ENCODE measurements around the gene SMAD6. TPM values are rescaled to one million over a fixed set of nuclear protein-coding genes. Genes with fewer than 3 reads are reported as not detected.
A peak's percentile ranks its signal among the peaks of the same experiment; 100 is the strongest.

SMAD6 gene
- total and polyA plus RNA-seq, 2 of the 4 experiments (the other 2 are of a cell fraction), result 4.8 to 8.5 TPM

DNA sequence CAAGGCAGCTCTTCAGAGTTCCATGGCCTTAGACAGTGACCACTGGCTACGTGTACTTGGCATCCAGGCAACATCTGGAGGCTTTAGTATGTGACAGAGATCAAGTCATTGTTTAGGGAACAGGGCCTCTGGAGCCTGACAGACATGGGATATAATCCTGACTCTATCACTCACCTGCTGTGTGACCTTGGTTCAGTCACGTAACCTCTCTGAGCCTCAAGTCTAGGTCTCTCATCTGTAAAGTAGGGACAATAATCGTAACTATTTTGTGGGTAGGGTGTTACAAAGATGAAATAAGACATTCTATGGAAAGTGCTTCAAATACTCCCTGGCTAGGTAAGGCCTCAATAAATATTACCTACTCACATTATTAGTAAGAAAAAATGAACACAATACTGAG lies 114.2 kb downstream of the SMAD6 start (continued):
- TF ChIP-seq BHLHE40 (IDR thresholded peaks at IDR 0.05; ENCODE audit: low read depth, low read length) (no peak), POLR2A (IDR thresholded peaks at IDR 0.05; ENCODE audit: low read depth, low read length) (no peak)
- TF ChIP-seq, protein P1, sequence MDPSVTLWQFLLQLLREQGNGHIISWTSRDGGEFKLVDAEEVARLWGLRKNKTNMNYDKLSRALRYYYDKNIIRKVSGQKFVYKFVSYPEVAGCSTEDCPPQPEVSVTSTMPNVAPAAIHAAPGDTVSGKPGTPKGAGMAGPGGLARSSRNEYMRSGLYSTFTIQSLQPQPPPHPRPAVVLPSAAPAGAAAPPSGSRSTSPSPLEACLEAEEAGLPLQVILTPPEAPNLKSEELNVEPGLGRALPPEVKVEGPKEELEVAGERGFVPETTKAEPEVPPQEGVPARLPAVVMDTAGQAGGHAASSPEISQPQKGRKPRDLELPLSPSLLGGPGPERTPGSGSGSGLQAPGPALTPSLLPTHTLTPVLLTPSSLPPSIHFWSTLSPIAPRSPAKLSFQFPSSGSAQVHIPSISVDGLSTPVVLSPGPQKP (IDR thresholded peaks at IDR 0.05; ENCODE audit: borderline replicate concordance, low read depth, low read length), result no peak

DNA sequence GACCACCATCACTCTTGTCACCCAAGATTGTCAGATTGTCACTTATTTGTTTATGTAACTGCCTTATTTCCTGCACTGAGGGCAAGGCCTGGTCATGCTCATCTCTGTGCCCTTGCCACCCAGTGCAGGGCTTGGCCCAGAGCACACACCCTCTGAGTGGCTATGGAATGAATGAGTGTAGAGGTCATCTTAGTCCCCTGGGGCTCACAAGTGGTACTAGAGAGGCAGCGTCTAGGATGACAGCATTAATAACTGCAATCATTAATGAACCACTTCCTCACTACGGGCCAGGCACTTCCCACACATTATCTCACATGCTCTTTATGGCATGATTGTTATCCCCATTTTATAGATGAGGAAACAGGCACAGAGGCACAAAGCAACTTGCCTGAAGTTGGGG lies 117.0 kb downstream of the SMAD6 start:
- H4K91ac ChIP-seq (ENCODE audit: insufficient read depth, low read depth, low read length), result no peak overlapping the region
- H3K4me2 ChIP-seq (ENCODE audit: low read depth, low read length), result no peak overlapping the region
- no peak overlapping the region for H2AK9ac ChIP-seq (replicated peaks; ENCODE audit: low read depth, low read length, poor library complexity)
- no peaks in the 10 kb centered on the region for H3K27me3 ChIP-seq (ENCODE audit: control insufficient read depth, insufficient read depth, low read length)
- H3K79me1 ChIP-seq (ENCODE audit: low read depth in 1 of 2, low read length in 2 of 2), result no peaks in the 10 kb centered on the region
- H3K4ac ChIP-seq (ENCODE audit: low read depth, low read length), result 0 out of 2 replicates have a peak overlapping the region, but pooled peaks have one; percentile 9
- H3K14ac ChIP-seq (replicated peaks; ENCODE audit: low read depth, low read length), result no peak overlapping the region; the same call in 1 of the 2 replicates
- H3K4me1 ChIP-seq (ENCODE audit: control insufficient read depth, insufficient read depth, low read length), result peaks cover 2% of the 10 kb centered on the region
- no CpG with 5 or more reads among the region's 2 CpGs for WGBS, 2 experiments (ENCODE audit: extremely low coverage in 2 of 2, insufficient read length in 1 of 2)
- peak overlapping the region; percentile 35; the same call in 1 of the 2 replicates for H2AK5ac ChIP-seq (ENCODE audit: low read depth, low read length)
- H3K18ac ChIP-seq (ENCODE audit: low read depth, low read length), result no peak overlapping the region
- intact Hi-C loops (cut with micrococcal nuclease), result no loop called here
- no peak for ATAC-seq (ENCODE audit: low read depth)
- no peak overlapping the region for H3K27ac ChIP-seq (ENCODE audit: insufficient read depth, low read length)
- no peak overlapping the region for H2AFZ ChIP-seq (replicated peaks; ENCODE audit: low read length, poor library complexity)
- no peak overlapping the region for H2BK20ac ChIP-seq (ENCODE audit: low read depth, low read length)
- no peak overlapping the region for H3K23ac ChIP-seq (ENCODE audit: low read depth, low read length)
- ChIA-PET POLR2A (ENCODE audit: unreplicated experiment) (no interaction called here), CTCF (no interaction called here)
- no TSS peak for BruUV-seq (replicated peaks)
- dilution Hi-C loops (cut with HindIII; ENCODE audit: low sequenced_read_pairs, unreplicated experiment), result no loop called here
- no peak overlapping the region for H2BK120ac ChIP-seq (ENCODE audit: low read depth, low read length)
- no peak for DNase-seq
- in situ Hi-C loops (cut with MboI; ENCODE audit: low sequenced_read_pairs), result no loop called here
- no peaks in the 10 kb centered on the region for H3K36me3 ChIP-seq (ENCODE audit: control insufficient read depth, insufficient read depth, low read length)
- H4K8ac ChIP-seq (ENCODE audit: low read depth in 2 of 2, low read length in 2 of 2), result no peak overlapping the region
- H3K9me1 ChIP-seq (ENCODE audit: insufficient read depth, low read length), result peaks cover 7% of the 10 kb centered on the region; the same call in 1 of the 2 replicates
- no peak overlapping the region for H3K56ac ChIP-seq (ENCODE audit: extremely low read depth, insufficient read depth, low read length)
- H3K9me3 ChIP-seq (ENCODE audit: control insufficient read depth, insufficient read depth, low read length), result no peaks in the 10 kb centered on the region
- no peak overlapping the region for H3K9ac ChIP-seq (ENCODE audit: low read depth, low read length)
- H4K20me1 ChIP-seq (ENCODE audit: insufficient read depth, low read length), result no peaks in the 10 kb centered on the region
- H3K4me3 ChIP-seq (ENCODE audit: insufficient read depth, low read depth, low read length), result no peak overlapping the region
- H2BK5ac ChIP-seq (ENCODE audit: low read depth, low read length, poor library complexity, severe bottlenecking), result no peak overlapping the region
- H2BK15ac ChIP-seq (ENCODE audit: low read depth, low read length), result no peak overlapping the region
- no peak overlapping the region for H4K5ac ChIP-seq (ENCODE audit: low read depth, low read length)
- TF ChIP-seq, protein P1 (IDR thresholded peaks at IDR 0.05; ENCODE audit: borderline replicate concordance, low read depth, low read length), result no peak
- TF ChIP-seq BHLHE40 (IDR thresholded peaks at IDR 0.05; ENCODE audit: low read depth, low read length) (no peak), FOS (IDR thresholded peaks at IDR 0.05; ENCODE audit: low read depth, low read length) (no peak)

All from IMR-90 (cell line).